HG02798 (cell line): ENCODE results near the gene RAPGEF2.
"Not testable (repeated sequence)": the region's sequence is repeated elsewhere in the genome, so short reads cannot be mapped to it uniquely, and the experiment has no call there.

Experiments
- ATAC-seq: cut with Tn5 transposase; IDR thresholded peaks from one replicate; pipeline ENCODE4 v1.9.1; 2021; ENCODE audit warnings: mild to moderate bottlenecking; ENCODE audit not compliant: unreplicated experiment, poor library complexity

Gene RAPGEF2

DNA sequence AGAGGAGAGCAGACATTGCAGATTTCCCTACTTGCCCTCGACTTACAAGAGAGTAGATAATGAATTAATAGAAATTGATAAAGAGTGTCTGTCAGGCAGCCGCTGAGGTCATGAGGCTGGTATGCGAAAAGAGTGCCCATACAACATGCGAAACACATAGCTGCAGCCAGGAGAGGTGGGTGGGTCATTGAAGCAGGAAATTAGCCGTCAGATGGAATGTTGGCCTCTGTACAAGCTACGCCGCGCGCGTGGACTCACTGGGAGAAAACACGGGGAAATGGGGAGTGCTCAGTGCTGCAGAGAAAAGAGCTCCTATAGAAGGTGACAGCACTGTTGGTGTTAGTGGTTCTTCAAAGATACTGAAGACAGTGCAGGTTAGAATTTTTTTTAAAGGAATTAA lies 125.1 kb downstream of the RAPGEF2 start:
- no peak for ATAC-seq

DNA sequence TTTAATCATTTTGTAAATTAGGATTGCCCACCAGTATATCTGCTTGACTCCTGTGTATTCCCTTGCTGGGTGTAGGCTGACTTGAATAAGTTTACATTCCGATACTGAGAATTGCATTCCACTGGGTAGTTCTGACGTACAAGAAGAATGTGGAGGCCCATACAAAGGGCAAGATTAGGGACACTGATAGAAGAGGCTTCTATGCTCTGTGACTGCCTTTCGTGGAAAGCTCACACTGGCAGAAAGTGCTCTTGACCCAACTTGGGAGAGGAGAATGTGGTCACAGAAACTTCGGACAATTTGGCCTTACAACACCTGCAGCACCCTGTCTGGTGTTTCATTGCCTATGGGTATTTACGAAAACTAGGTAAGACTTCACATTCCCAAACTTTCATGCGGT lies 126.3 kb downstream of the RAPGEF2 start:
- ATAC-seq: no peak

DNA sequence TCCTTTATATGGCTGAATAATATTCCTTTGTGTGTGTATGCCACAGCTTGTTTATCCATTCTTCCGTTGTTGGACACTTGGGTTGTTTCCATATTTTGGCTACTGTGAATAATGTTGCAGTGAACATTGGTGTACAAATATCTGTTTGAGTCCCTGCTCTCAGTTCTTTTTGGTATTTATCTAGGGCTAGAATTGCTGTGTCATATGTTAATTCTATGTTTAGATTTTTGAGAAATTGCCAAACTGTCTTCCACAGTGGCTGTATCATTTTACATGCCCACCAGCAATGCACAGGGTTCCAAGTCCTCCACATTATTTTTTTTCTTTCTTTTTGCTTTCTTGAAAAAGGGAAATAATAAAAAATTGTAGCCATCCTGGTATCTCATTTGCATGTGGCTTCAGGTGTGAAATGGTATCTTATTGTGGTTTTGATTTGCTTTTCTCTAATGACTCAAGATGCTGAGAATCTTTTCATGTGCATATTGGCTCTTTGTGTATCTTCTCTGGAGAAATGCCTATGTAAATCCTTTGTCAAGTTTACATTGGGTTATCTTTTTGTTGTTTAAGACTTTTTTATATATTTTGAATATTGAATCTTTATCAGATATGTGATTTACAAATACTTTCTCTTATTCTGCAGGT lies 129.7 kb downstream of the RAPGEF2 start:
- ATAC-seq: peak; percentile 67

DNA sequence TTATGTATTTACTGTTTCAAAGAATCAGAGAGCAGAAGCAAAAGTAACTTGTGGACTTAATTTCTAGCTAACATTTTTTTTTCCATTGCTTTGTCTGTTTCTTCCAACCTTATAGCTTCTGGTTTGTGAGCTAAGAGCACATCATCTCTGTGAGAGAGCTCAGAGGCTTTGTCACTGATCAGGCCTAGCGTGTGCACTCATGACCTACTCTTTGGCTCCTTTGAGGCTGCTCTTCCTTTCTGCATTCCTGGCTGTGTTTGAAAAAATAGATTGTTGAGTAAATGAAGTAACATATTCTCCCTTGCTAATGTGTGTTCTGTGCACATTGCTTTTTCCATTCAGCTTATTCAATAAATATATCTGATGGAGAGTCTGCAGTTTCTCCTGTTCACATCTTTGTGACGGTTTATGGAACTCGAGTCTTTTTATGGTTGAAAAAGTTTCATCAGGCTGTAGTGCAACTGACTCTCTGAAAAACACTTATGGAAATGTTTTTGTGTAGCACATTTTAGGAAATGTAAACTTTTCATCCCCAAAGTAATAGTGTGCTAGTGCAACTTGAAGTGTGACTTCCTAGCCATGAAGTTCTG lies 133.0 kb downstream of the RAPGEF2 start:
- no peak for ATAC-seq

DNA sequence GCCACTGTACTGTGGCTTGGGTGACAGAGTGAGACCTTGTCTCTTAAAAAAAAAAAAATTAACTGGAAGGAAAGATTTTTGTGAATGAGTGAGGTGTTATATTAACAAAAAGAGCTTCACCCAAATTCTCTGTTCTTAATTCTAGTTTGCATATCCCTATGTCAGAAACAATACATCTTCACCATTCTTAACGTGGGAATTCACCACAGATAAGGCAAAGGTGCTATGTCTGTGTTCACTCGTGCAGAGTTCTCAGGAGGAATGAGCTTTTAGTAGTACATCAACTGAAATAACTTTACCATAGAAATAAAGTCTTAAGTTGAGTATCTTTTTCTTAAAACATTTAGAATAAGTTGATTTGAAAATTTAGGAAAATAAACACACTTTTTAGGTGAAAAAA lies 135.1 kb downstream of the RAPGEF2 start:
- ATAC-seq: no peak

DNA sequence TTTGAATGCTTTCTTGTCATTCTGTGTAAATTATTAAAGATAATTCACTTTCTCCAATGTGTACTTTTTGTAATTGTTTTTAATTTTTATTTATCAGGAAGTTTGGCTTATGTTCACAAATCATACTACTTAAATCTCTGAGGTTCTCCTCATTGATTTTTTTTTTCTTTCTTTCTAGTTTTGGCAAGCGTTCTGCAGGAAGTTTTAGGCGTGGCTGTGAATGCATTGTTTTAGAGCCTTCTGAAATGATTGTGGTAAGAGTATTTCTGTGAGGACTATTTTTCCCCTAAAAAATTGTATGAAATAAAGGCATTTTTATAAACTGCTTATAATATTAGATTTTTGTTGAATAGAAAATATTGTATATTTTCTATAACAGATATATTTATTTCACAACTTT lies 135.8 kb downstream of the RAPGEF2 start:
- no peak for ATAC-seq

DNA sequence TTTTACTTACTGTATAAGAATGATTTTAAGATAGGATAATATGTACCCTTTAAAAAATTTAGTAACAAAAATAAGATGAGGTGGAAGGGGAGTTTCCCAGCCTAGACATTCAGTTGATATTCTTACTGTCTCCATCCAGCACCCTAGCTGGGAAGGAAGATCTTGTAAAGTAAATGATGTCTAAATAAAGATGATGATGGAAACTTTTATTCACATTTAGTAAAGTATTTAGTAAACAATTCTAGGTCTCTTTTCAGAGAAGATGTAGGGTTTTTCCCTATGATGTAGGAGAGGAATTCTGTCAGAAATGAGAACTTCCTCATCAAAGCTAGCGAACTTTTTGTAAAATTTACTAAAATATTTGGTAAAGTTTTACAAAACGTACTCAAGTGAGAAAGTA lies 136.8 kb downstream of the RAPGEF2 start:
- ATAC-seq: no peak

DNA sequence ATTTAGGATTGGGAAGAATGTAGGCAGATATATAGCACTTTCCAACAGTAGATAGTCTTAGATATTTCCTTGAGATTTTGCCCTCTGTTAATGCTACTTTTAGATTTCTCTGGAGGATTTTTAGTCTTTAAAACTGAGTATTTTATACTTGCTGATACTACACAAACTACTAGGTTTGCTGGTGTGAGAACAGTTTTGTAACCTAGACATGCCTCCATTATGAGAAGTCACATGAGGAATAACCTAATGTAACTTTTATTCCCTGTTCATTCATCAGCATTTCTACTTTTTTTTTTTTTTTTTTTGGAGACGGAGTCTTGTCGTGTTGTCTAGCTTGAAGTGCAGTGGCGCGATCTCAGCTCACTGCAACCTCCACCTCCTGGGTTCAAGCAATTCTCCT lies 137.2 kb downstream of the RAPGEF2 start:
- ATAC-seq: no peak

DNA sequence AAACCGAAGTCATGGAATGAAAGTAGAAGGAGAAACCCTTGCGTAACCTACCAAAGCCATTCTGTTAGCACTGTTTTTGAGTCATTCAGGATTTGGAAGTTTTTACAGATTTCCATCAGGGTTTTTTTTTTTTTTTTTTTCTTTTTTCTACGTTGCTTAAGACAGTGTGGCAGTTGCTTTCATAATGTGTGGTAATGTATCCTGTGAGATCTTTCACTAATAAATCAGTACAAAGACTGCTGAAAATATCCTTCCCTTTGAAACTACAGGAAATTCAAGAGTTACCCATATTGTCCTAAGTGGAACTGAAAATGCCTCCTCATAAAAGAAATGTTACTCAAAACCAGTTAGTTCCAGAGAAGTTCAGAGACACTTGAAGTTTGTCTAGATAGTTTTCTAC lies 137.8 kb downstream of the RAPGEF2 start:
- no peak for ATAC-seq

DNA sequence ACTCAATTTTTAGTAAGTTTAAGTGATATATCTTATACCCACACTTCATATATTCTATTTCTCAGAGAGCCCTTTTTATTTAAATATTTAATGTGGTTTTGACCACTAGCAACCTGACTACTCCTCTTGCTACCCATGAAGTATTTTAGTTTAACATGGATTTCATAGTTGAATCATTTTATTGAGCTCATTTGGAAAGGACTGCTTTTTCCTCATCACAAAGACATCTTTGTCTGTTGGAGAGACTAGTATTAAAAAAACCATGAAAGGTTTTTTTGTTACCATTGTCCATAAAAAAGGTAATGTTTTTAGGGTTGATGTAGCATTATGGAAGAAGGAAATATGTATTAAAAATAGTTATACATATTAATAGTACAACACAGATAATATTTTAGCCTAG lies 139.5 kb downstream of the RAPGEF2 start:
- no peak for ATAC-seq

DNA sequence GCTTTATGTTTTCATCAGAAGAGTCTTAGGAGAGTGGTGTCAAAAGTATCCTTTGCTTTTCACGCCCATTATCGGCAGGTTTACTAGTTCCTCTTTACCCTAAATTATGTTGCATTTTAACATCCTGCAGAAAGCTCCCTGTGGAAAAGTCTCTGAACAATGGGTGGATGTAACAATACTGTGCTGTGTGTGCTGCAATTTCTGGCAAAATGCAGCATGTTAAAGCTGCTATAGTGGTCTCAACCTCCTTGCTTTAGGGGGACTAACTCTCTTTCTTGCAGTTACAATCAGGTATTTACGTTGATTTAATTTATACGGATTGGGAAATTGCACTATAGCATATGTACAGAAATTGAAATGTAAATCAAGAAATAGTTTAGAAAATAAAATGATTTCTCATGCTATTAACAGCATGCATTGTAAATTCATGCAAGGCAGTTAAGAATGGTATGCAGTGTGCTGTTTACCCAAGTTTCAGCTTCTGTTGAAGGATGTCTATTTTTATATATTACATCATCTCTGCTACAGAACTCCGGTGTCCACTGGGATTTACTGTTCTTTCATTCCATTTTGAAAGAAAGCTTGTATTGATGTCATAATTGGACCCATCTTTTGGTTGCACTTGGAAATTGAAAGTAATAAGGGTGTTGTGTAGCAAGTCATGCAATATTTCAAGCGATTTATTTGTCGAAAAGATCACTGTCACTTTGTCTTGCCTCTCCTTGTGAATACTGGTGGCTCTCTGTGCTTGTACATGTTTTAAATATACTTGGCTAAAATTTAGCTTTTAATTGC lies 145.7 kb downstream of the RAPGEF2 start:
- no peak for ATAC-seq

DNA sequence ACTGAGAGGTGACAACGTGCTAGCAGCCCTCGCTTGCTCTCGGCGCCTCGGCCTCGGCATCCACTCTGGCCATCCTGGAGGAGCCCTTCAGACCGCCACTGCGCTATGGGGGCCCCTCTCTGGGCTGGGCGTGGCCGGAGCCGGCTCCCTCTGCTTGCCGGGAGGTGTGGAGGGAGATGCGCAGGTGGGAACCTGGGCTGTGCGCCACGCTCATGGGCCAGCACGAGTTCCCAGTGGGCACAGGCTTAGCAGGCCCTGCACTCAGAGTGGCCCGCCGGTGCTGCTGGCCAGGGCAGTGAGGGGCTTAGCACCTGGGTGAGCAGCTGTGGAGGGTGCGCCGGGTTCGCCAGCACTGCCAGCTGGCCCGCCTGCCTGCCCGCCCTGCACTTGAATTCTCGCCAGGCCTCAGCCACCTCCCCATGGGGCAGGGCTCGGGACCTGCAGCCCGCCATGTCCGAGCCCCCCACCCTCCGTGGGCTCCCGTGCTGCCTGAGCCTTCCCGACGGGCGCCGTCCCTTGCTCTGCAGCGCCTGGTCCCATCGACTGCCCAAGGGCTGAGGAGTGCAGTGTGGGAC lies 148.0 kb downstream of the RAPGEF2 start:
- ATAC-seq: no peak

DNA sequence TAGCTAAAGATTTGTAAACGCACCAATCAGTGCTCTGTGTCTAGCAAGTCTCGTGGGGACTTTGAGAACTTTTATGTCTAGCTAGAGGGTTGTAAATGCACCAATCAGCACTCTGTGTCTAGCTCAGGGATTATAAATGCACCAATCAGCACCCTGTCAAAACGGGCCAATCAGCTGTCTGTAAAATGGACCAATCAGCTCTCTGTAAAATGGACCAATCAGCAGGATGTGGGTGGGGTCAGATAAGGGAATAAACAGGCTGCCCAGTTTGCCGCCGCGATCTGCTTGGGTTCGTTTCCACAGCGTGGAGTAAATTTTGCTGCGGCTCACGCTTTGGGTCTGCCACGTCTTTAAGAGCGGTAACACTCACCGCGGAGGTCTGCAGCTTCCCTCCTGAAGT lies 148.7 kb downstream of the RAPGEF2 start:
- not testable (repeated sequence) for ATAC-seq

DNA sequence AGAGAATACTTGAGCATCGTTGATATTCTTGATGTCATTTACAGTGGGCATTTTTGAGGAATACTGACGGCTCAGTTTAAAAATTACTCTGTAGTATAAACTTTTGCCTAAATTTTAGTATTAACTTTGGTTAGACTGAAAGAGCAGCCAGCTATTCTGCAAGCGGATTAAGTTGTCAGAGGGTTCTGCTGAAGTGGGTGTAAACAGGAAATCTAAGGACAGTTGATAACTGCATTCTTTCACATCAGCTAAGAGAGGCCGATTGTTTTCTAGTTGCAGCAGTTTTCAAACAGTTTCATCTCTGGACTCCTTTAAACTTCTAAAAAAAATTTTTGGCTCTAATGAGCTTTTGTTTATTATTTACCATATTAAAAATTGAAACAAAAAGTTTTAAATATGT lies 149.6 kb downstream of the RAPGEF2 start:
- no peak for ATAC-seq

DNA sequence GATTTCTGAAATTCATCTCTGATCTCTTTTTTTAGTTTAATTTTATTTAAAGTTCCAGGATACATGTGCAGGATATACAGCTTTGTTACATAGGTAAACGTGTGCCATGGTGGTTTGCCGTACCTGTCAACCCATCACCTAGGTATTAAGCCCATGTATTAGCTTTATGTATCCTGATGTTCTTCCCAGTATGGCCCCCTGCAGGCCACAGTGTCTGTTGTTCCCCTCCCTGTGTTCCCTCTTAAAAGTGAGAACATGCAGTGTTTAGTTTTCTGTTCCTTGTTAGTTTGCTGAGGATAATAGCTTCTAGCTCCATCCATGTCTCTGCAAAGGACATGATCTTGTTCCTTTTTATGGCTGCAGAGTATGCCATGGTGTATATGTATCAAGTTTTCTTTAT lies 153.2 kb downstream of the RAPGEF2 start:
- no peak for ATAC-seq

DNA sequence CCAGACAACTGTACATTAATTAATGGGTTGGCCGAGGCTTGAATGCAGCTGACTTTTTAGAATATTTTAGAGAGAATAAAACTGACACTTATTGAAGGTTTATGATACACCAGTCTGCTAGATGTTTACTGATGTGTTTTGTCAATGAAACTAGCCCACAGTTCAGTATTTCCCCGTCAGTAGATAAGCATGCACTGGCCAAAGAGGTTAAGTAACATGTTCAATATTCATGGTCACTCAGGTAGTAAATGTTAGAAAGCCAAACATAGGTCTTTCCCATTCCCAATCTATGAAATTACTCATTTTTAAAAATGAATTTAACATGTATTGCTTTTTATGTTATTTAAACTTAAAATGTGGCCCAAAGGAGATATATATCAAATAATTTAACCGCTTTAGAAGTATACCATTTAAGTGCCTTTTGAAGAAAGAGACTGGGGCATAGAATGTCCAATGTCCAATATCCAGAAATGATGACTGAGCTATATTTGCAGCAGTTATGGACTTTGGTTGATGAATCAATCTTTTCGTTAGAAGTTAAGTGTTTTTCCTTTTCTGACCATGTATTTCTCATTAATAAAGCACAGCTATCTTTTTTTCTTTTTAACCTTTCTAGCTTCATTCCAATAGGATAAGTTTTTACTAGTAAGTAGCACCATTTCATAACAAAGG lies 156.1 kb downstream of the RAPGEF2 start:
- ATAC-seq: no peak

DNA sequence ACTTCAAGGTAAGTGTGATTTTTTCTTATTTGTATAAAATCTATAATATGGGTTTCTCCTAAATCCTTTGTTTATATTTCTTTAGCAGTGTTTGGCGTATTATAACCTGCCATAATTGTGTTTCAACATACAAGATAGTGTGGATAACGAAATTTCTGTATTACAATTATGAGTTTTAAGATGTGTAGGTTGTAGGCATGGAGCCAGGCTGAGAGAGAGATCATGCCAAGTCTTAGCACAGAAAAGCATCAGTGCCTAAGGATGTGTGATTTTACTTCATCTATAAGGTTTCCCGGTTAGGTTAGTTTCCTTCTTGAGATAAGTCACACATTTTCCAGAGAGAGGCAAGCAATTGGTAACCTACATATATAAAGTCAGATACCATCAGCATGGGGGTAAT lies 161.2 kb downstream of the RAPGEF2 start:
- no peak for ATAC-seq

DNA sequence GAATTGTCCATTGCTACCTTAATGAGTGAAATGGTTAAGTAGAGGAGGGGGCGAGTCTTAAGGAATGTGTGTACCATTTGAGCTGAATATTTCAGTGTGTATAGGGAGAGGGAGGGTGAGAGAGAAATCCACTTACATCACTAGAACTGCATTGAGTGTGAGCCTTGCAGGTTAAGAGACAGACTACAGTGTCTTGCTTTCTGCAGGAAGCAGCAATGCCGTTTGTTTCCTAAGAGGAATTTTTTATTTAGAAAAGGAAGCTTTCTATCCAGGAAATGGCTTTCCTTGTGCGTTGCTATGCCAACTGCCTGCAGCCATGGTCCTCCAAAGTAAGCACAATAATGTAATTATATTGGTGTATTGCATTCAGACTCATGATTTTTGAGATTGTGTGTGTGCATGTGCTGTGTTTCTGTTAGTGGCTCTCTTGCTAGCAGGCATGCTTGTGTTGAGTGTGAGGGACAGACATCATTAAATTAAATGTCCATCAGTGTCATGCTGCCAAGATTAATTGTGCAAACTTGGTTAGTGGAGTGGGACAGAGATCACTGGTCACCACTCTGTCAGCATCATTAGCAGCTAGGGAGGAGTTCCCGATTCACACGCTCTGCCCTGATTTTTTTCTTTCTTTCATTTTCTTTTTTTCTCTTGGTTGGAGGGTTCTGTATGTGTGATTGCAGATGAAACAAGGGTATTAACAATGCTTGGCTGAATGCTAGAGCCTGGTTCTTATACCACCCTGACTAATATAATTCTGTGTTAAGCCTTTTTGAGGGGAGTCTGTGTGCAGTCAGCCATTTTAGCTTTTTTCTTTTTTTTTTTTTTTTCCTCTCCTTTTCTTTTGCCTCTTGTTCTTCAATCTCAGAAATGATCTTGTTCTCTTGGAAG lies 164.3 kb downstream of the RAPGEF2 start:
- peak; percentile 74 for ATAC-seq

DNA sequence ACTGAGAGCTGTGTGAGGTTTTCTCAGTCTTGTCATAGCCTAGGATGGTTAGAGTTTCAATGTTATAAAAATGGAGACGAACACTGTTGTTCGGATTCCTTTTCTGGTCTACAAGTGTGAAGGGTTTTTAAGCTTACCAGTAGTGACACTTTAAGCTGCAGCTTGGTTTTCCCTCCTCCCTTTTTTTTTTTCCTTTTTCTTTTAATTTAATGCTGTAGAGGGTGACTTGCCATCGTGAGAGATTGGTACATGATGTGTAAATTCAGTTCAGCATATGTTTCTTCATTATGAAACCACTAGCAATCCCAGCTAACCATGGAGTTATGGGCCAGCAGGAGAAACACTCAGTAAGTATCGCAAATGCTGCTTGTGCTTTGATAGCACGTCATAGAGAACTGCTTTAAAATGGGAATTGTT lies 165.0 kb downstream of the RAPGEF2 start:
- ATAC-seq: peak; percentile 22

DNA sequence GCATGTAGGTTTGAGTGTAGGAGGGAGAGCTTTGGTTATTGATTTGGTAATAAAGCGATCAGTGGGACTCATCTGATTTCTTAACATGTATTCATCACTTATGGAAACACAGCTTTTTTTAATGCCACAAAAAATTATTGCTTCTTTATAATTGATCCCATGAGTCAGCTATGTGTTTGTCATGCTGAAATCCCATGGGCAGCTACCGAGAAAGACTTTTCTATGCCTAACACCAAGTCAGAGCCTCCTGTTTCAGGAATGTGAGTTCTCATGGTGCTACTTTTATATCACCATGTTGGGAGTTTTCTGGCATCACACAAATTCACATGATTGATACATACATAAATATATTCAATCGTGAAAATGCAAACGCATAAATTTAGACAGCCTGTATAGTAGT lies 165.7 kb downstream of the RAPGEF2 start:
- ATAC-seq: no peak
